GM12878 (cell line): Measurements from ENCODE around the gene TRIM3. TPM values are rescaled to one million over a fixed set of nuclear protein-coding genes. Genes with fewer than 3 reads are reported as not detected.
"Not testable (repeated sequence)": the region's sequence is repeated elsewhere in the genome, so short reads cannot be mapped to it uniquely, and the experiment has no call there.

Source experiments
- ATAC-seq: fragments of 200-7000 bp; cut with Tn5 transposase; 3 replicates; pipeline ENCODE4 v1.9.1; 2020; ENCODE audit warnings: mild to moderate bottlenecking, moderate library complexity
- BruUV-seq: library from RNA; stranded (reverse); fragments of 400-500 nt; replicated peaks from 2 replicates; lab custom pipeline; 2021; lab: Mats Ljungman, UMichigan
- CTCF ChIA-PET: fragments of 300-600 bp; sonication (Branson Sonifier 250); formaldehyde crosslinking; extraction: SDS; loops from one replicate; lab custom pipeline; 2021; ENCODE audit warnings: inconsistent platforms; lab: Yijun Ruan, JAX
- POLR2A ChIA-PET: fragments of 350-600 bp; formaldehyde crosslinking; extraction: SDS; loops from one replicate; lab custom pipeline; 2021; ENCODE audit warnings: inconsistent platforms; lab: Charles Lee
- RAD21 ChIA-PET: fragments of 300-600 bp; sonication (Branson Sonifier 250); formaldehyde crosslinking; loops from one replicate; lab custom pipeline; 2023; ENCODE audit warnings: antibody characterized with exemption; ENCODE audit not compliant: unreplicated experiment; lab: Charles Lee
- SMC1A ChIA-PET: fragments of 300-600 bp; sonication (Branson Sonifier 250); formaldehyde crosslinking; loops from one replicate; lab custom pipeline; 2023; ENCODE audit not compliant: unreplicated experiment, uncharacterized antibody; lab: Charles Lee
- DNase-seq: peaks from one replicate; pipeline ENCODE4 v3.0.0-alpha.2; 2011; ENCODE audit warnings: low read depth, low spot score
- FAIRE-seq: peaks from 3 replicates; lab custom pipeline; 2011; peaks lifted over from hg19 to GRCh38; lab: Jason Lieb, UNC
- H2AFZ ChIP-seq: 2 replicates; pipeline ENCODE4 v1.6.0; 2011; ENCODE audit warnings: low read depth, low read length, control low read depth; ENCODE audit not compliant: control insufficient read depth
- H3K27ac ChIP-seq: 2 replicates; pipeline ENCODE4 v1.5.1; 2011; ENCODE audit warnings: control low read depth; ENCODE audit not compliant: control insufficient read depth, insufficient read depth
- H3K27me3 ChIP-seq, 2 experiments: replicated peaks in 1 of 2; 2 replicates each; pipeline versions ENCODE4 v1.6.0 to v1.6.1; 2011; ENCODE audit warnings: low read length in 1 of 2; ENCODE audit not compliant: control insufficient read depth in 2 of 2, insufficient read depth in 2 of 2
- H3K36me3 ChIP-seq, 2 experiments: 2 replicates each; pipeline ENCODE4 v1.5.1; 2011; ENCODE audit warnings: low read length in 1 of 2; ENCODE audit not compliant: control insufficient read depth in 2 of 2, insufficient read depth in 2 of 2
- H3K4me1 ChIP-seq: 2 replicates; pipeline ENCODE4 v1.6.1; 2011; ENCODE audit warnings: mild to moderate bottlenecking, low read length, moderate library complexity, mixed read lengths; ENCODE audit not compliant: control insufficient read depth, insufficient read depth
- H3K4me2 ChIP-seq: 2 replicates; pipeline ENCODE4 v1.6.0; 2011; ENCODE audit warnings: control low read depth; ENCODE audit not compliant: control insufficient read depth, insufficient read depth
- H3K4me3 ChIP-seq: fragments of 200-600 bp; sonication (generic); 2 replicates; pipeline ENCODE4 v1.5.1; 2016
- H3K79me2 ChIP-seq: 2 replicates; pipeline ENCODE4 v1.6.0; 2011; ENCODE audit warnings: low read length; ENCODE audit not compliant: control insufficient read depth, insufficient read depth
- H3K9ac ChIP-seq: 2 replicates; pipeline ENCODE4 v1.8.0; 2011; ENCODE audit warnings: low read length, control low read depth, mixed read lengths; ENCODE audit not compliant: control insufficient read depth, insufficient read depth
- H3K9me3 ChIP-seq: replicated peaks from 3 replicates; pipeline ENCODE4 v1.5.1; 2011; ENCODE audit warnings: mild to moderate bottlenecking, low read length; ENCODE audit not compliant: control insufficient read depth, insufficient read depth
- H4K20me1 ChIP-seq: 2 replicates; pipeline ENCODE4 v1.6.0; 2011; ENCODE audit not compliant: control insufficient read depth, insufficient read depth
- EED ChIP-seq: sonication (generic); IDR thresholded peaks from 2 replicates; pipeline ENCODE4 v1.6.1; 2016; ENCODE audit warnings: antibody characterized with exemption, low read depth
- HDAC2 ChIP-seq: fragments of 200-600 bp; sonication (generic); IDR thresholded peaks from 2 replicates; pipeline ENCODE4 v1.6.1; 2017
- HDAC6 ChIP-seq: fragments of 200-600 bp; sonication (generic); IDR thresholded peaks from one replicate; pipeline ENCODE4 v1.8.0; 2017; ENCODE audit warnings: antibody characterized with exemption; ENCODE audit not compliant: unreplicated experiment
- MTA2 ChIP-seq: fragments of 450-650 bp; IDR thresholded peaks from 2 replicates; pipeline ENCODE4 v1.6.1; 2016; ENCODE audit warnings: low read depth, mild to moderate bottlenecking, moderate library complexity
- NR2F1 ChIP-seq: fragments of 450-650 bp; conservative IDR thresholded peaks from 2 replicates; pipeline ENCODE4 v1.6.1; 2017; ENCODE audit warnings: mild to moderate bottlenecking
- RBBP5 ChIP-seq: fragments of 200-600 bp; sonication (generic); conservative IDR thresholded peaks from 2 replicates; pipeline ENCODE4 v1.6.1; 2016
- WGBS: methylation state at CpG from one replicate; pipeline ENCODE4 v1.1.6; 2016; ENCODE audit warnings: low lambda C conversion rate; ENCODE audit not compliant: insufficient replicate concordance, insufficient coverage; ENCODE audit errors: missing lambda C conversion rate; 5-methylcytosine and 5-hydroxymethylcytosine counted together
- in situ Hi-C: fragments of 300-500 bp; cut with MboI; formaldehyde crosslinking; loops from 9 replicates; pipeline ENCODE4 v1.14.3; 2018; ENCODE audit warnings: mixed read lengths
- intact Hi-C: fragments of 100-400 bp; cut with micrococcal nuclease; formaldehyde crosslinking; loops from one replicate; pipeline ENCODE4 v1.14.2; 2022; ENCODE audit not compliant: unreplicated experiment
- polyA plus RNA-seq, 11 experiments: library from polyadenylated mRNA; depleted of rRNA in 4 of 11; unstranded in 6 of 11; stranded (reverse) in 5 of 11; fragments of >200 nt; fragmentation: Nextera tagmentation in 4 of 11; fragmentation: Illumina TruSeq in 1 of 11; extraction: Ambion mirVana in 4 of 11; extraction: Trizol in 1 of 11; gene quantifications; 1 replicate in 1 of 11; 2 replicates in 10 of 11; pipeline versions ENCODE4 v1.2.1 to v1.2.3, GENCODE V29; 2011 to 2016; ENCODE audit warnings: inconsistent platforms in 2 of 11, missing spikeins in 2 of 11, low read depth in 1 of 11
- total RNA-seq, 4 experiments: library from RNA; depleted of rRNA in 3 of 4; stranded (reverse); fragments of >200 nt in 3 of 4; fragmentation: Illumina TruSeq in 1 of 4; extraction: Trizol in 1 of 4; gene quantifications; 2 replicates each; pipeline versions ENCODE4 v1.2.1 to v1.2.3, GENCODE V29; 2013 to 2021
- TF ChIP-seq, protein P1 (sequence below): IDR thresholded peaks from 2 replicates; pipeline ENCODE4 v1.6.1; 2011; ENCODE audit warnings: mild to moderate bottlenecking, low read depth, low read length, moderate library complexity; ENCODE audit not compliant: insufficient replicate concordance
- TF ChIP-seq, protein P2 (sequence below): fragments of 450-650 bp; IDR thresholded peaks from 2 replicates; pipeline ENCODE4 v1.6.1; 2014; ENCODE audit warnings: mild to moderate bottlenecking
- TF ChIP-seq, protein P3 (sequence below): IDR thresholded peaks from 2 replicates; pipeline ENCODE4 v1.6.1; 2012; ENCODE audit warnings: mild to moderate bottlenecking, low read depth, low read length

TRIM3 gene
- total and polyA plus RNA-seq, 10 of the 15 experiments (the other 5 are each of a cell fraction or from before 2014, with no cell fraction given), result 0.34 to 11.8 (median 4.8) TPM

DNA sequence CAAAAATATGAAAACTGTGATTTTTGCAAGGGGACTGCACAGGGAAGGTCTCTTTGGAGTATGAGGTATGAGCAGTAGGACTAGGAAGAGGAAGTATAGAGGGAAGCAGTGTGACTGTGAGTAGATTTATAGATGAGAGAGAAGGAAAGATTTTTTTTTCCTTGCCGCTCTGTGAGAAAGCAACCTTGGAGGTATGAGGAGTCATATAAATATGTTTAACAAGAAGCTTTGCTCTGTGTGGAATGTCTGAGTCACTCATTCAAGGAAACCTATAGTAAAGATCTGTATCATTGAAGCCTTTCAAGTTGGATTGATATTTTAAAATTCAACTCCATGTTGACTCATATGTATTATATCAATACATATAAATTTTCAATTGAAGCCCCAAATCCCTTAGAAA lies 49.5 kb upstream of the TRIM3 start:
- H3K9ac ChIP-seq, result no peak overlapping the region
- no peak overlapping the region for H2AFZ ChIP-seq
- CTCF ChIA-PET, result interaction anchor here (1.0 to 1.8 kb wide), 3 partner anchors 25 to 85 kb away, joined by 3 to 5 read pairs (median 4); no protein-coding TSS in a partner anchor
- no peak overlapping the region for H3K27ac ChIP-seq
- no TSS peak for BruUV-seq
- no peaks in the 10 kb centered on the region; the same call in 2 of the 3 replicates for H3K9me3 ChIP-seq
- peaks cover 12% of the 10 kb centered on the region; the same call in 1 of the 2 replicates for H3K4me1 ChIP-seq
- no peak for FAIRE-seq
- H4K20me1 ChIP-seq, result no peaks in the 10 kb centered on the region
- 40% methylated on average over 1 of the region's 1 CpG for WGBS
- no peaks in the 10 kb centered on the region for H3K79me2 ChIP-seq
- no peak overlapping the region for H3K4me2 ChIP-seq
- DNase-seq, result no peak
- SMC1A ChIA-PET, result interaction anchor here (4.0 kb wide), 1 partner anchor 144 kb away, joined by 18 read pairs; no protein-coding TSS in a partner anchor
- intact Hi-C loops, result no loop called here
- H3K27me3 ChIP-seq, result no peaks in the 10 kb centered on the region
- RAD21 ChIA-PET, result no interaction called here
- TF ChIP-seq, protein P1, sequence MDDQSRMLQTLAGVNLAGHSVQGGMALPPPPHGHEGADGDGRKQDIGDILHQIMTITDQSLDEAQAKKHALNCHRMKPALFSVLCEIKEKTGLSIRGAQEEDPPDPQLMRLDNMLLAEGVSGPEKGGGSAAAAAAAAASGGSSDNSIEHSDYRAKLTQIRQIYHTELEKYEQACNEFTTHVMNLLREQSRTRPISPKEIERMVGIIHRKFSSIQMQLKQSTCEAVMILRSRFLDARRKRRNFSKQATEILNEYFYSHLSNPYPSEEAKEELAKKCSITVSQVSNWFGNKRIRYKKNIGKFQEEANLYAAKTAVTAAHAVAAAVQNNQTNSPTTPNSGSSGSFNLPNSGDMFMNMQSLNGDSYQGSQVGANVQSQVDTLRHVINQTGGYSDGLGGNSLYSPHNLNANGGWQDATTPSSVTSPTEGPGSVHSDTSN, result no peak
- TF ChIP-seq HDAC2, result no peak
- TF ChIP-seq RBBP5, result no peak
- no peak for TF ChIP-seq EED
- TF ChIP-seq, protein P2, sequence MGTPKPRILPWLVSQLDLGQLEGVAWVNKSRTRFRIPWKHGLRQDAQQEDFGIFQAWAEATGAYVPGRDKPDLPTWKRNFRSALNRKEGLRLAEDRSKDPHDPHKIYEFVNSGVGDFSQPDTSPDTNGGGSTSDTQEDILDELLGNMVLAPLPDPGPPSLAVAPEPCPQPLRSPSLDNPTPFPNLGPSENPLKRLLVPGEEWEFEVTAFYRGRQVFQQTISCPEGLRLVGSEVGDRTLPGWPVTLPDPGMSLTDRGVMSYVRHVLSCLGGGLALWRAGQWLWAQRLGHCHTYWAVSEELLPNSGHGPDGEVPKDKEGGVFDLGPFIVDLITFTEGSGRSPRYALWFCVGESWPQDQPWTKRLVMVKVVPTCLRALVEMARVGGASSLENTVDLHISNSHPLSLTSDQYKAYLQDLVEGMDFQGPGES, result no peak
- no peak for TF ChIP-seq MTA2
- TF ChIP-seq HDAC6, result no peak
- TF ChIP-seq, protein P3, sequence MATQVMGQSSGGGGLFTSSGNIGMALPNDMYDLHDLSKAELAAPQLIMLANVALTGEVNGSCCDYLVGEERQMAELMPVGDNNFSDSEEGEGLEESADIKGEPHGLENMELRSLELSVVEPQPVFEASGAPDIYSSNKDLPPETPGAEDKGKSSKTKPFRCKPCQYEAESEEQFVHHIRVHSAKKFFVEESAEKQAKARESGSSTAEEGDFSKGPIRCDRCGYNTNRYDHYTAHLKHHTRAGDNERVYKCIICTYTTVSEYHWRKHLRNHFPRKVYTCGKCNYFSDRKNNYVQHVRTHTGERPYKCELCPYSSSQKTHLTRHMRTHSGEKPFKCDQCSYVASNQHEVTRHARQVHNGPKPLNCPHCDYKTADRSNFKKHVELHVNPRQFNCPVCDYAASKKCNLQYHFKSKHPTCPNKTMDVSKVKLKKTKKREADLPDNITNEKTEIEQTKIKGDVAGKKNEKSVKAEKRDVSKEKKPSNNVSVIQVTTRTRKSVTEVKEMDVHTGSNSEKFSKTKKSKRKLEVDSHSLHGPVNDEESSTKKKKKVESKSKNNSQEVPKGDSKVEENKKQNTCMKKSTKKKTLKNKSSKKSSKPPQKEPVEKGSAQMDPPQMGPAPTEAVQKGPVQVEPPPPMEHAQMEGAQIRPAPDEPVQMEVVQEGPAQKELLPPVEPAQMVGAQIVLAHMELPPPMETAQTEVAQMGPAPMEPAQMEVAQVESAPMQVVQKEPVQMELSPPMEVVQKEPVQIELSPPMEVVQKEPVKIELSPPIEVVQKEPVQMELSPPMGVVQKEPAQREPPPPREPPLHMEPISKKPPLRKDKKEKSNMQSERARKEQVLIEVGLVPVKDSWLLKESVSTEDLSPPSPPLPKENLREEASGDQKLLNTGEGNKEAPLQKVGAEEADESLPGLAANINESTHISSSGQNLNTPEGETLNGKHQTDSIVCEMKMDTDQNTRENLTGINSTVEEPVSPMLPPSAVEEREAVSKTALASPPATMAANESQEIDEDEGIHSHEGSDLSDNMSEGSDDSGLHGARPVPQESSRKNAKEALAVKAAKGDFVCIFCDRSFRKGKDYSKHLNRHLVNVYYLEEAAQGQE, result no peak
- no peak for TF ChIP-seq NR2F1
- in situ Hi-C loops, result no loop called here
- peaks cover 0 to 6% of the 10 kb centered on the region in 2 experiments; a peak in 1 of 4 replicates for H3K36me3 ChIP-seq
- no peak overlapping the region for H3K4me3 ChIP-seq
- POLR2A ChIA-PET, result interaction anchor here (0.9 kb wide), 1 partner anchor 12 kb away, joined by 3 read pairs; no protein-coding TSS in a partner anchor
- ATAC-seq, result no peak

DNA sequence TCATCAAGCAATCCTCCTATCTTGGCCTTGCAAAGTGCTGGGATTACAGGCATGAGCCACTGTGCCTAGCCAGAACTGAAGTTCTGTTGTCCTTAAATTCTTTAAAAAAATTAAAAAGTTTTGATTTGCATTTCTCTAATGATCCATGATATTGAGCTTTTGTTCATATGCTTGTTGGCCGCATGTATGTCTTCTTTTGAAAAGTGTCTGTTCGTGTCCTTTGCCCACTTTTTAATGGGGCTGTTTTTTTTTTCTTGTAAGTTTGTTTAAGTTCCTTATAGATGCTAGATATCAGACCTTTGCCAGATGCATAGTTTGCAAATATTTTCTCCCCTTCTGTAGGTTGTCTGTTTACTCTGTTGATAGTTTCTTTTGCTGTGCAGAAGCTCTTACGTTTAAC lies 48.2 kb upstream of the TRIM3 start:
- H3K27ac ChIP-seq, ATAC-seq, H2AFZ ChIP-seq, H3K4me1 ChIP-seq, BruUV-seq, H3K36me3 ChIP-seq, DNase-seq, H3K9ac ChIP-seq, FAIRE-seq, H3K4me2 ChIP-seq, H3K79me2 ChIP-seq, RAD21 ChIA-PET, H3K4me3 ChIP-seq, POLR2A ChIA-PET, in situ Hi-C loops, intact Hi-C loops, H3K9me3 ChIP-seq, H4K20me1 ChIP-seq, H3K27me3 ChIP-seq: not testable (repeated sequence)
- ChIA-PET CTCF (interaction anchor here (0.9 to 3.1 kb wide), 3 partner anchors 9 to 143 kb away, joined by 3 to 10 read pairs (median 3); no protein-coding TSS in a partner anchor), SMC1A (interaction anchor here (0.7 to 4.0 kb wide), 3 partner anchors 21 to 167 kb away, joined by 3 to 18 read pairs (median 3); no protein-coding TSS in a partner anchor)
- 76% methylated on average over 3 of the region's 3 CpGs for WGBS
